Suppressor macrophage treated with lipopolysaccharide for 4 hours (primary cell): ENCODE results near the gene GRIA4.
"Not testable (repeated sequence)": the region's sequence is repeated elsewhere in the genome, so short reads cannot be mapped to it uniquely, and the experiment has no call there.

Source experiments
- DNase-seq: peaks from one replicate; pipeline ENCODE4 v3.0.0-alpha.2; 2020

GRIA4 gene

GRCh38 chr11:105732611-105733010, 122.7 kb downstream of the GRIA4 start:
- no peak for DNase-seq

- DNase-seq, result no peak
These were observed 124.6 kb downstream of the GRIA4 start for GRCh38 chr11:105734426-105734825.

GRCh38 chr11:105738251-105738650, 128.4 kb downstream of the GRIA4 start:
- no peak for DNase-seq

- DNase-seq, result no peak
These were observed 129.3 kb downstream of the GRIA4 start for GRCh38 chr11:105738986-105739795.

- DNase-seq, result no peak
These were observed 130.5 kb downstream of the GRIA4 start for GRCh38 chr11:105740164-105740903.

- no peak for DNase-seq
These were observed 131.7 kb downstream of the GRIA4 start for GRCh38 chr11:105741488-105742020.

- DNase-seq, result no peak
These were observed 144.4 kb downstream of the GRIA4 start for GRCh38 chr11:105754260-105754659.

GRCh38 chr11:105754716-105755115, 144.8 kb downstream of the GRIA4 start:
- no peak for DNase-seq

- no peak for DNase-seq
These were observed 147.2 kb downstream of the GRIA4 start for GRCh38 chr11:105757107-105757506.

- DNase-seq, result no peak
These were observed 153.7 kb downstream of the GRIA4 start for GRCh38 chr11:105763594-105763993.

- no peak for DNase-seq
These were observed 158.1 kb downstream of the GRIA4 start for GRCh38 chr11:105767931-105768330.

- DNase-seq, result no peak
These were observed 159.8 kb downstream of the GRIA4 start for GRCh38 chr11:105769627-105770026.

- not testable (repeated sequence) for DNase-seq
These were observed 163.6 kb downstream of the GRIA4 start for GRCh38 chr11:105773452-105773851.

- DNase-seq, result no peak
These were observed 165.0 kb downstream of the GRIA4 start for GRCh38 chr11:105774899-105775298.

- no peak for DNase-seq
These were observed 171.1 kb downstream of the GRIA4 start for GRCh38 chr11:105780781-105781525.

- DNase-seq, result no peak
These were observed 171.9 kb downstream of the GRIA4 start for GRCh38 chr11:105781807-105782206.

- DNase-seq, result no peak
These were observed 173.3 kb downstream of the GRIA4 start for GRCh38 chr11:105783216-105783615.

- not testable (repeated sequence) for DNase-seq
These were observed 176.0 kb downstream of the GRIA4 start for GRCh38 chr11:105785850-105786249.

GRCh38 chr11:105786741-105787140, 176.9 kb downstream of the GRIA4 start:
- no peak for DNase-seq

GRCh38 chr11:105789579-105790420, 179.9 kb downstream of the GRIA4 start:
- DNase-seq, result no peak

GRCh38 chr11:105790840-105791239, 181.0 kb downstream of the GRIA4 start:
- no peak for DNase-seq

GRCh38 chr11:105793092-105793491, 183.2 kb downstream of the GRIA4 start:
- DNase-seq, result no peak
